ENCODE data around the gene AMBRA1.

Gene AMBRA1

DNA sequence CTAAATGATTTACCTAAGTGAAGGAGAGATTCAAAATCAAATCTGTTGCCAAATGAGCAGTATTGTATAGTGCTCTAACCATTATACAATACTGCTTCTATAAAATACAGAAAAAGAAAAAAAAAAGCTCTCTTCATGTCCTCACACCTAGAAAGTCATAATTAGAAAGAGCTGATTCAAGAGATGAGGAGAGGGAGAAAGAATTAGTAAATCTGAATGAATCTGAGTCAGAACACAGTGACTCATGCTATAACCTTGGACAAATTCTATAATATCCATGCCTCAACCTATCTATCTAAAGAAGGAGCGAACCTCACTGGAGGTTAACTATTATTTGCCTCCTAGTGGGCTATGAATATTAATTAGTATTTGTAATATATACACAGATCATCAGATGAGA is 29.4 kb downstream of the AMBRA1 start:
- no peak for DNase-seq

DNA sequence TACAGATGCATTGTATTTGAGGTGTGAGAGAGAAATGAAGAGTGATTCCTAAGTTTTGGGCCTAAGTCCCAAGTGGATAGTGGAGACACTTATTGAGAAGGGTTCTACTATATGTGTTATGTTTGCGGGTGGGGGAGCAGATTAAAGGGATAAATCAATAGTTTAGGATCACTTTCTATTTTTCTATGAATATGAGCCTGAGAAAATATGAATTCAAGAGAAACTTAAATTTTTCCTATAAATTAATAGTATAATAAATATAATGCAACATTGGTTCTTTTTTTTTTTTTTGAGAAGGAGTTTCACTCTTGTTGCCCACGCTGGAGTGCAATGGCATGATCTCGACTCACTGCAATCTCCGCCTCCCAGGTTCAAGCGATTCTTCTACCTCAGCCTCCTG is 31.3 kb downstream of the AMBRA1 start:
- DNase-seq = no peak

DNA sequence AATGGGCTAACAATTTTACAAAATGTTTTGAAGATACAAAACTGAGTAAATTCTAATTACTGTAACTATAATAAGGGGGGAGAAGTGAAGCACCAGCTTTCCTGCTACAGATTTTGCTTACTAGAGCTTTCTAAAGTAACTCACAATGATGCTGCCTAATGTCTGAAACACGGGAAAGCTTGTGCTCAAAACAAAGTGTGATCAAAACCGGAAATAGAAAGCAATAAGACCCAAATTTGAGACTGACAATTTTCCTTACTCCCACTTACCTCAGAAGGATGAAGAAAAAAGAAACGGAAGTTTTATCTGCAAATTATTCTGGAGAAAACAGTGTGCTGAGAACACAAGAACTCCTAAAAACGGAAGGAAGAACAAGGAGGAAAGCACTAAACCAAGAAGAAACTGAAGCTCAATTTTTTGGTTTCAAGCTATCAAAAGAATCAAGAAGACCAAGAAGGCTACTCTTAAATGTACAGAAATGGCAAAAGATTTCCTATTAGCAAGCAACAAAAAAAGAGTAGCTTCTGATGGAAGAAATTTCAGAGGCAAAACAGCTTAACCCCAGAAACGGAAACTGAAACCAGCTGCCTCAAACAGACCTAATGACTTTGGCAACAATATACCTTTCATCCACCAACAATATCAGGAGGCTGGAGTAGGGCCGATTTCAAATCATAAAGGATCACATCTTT is 33.4 kb downstream of the AMBRA1 start:
- no peak for DNase-seq

DNA sequence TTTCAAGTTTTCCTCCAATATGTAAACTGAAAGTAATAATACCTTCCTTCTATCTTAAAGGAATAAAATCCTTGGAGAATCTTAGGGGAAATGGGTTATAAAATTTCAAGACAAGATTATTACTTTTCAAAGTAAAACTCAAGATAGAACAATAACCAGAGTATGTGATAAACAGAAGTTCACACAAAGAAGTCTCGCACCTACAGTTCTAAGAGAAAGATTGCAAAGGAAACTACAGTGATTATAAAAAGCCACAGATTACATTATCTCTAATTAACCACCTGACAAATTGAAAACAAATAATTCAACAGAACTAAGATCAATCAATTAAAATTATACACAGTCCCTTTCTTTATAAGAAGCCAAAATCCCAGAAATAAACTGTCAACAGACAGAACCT is 34.0 kb downstream of the AMBRA1 start:
- DNase-seq = no peak

DNA sequence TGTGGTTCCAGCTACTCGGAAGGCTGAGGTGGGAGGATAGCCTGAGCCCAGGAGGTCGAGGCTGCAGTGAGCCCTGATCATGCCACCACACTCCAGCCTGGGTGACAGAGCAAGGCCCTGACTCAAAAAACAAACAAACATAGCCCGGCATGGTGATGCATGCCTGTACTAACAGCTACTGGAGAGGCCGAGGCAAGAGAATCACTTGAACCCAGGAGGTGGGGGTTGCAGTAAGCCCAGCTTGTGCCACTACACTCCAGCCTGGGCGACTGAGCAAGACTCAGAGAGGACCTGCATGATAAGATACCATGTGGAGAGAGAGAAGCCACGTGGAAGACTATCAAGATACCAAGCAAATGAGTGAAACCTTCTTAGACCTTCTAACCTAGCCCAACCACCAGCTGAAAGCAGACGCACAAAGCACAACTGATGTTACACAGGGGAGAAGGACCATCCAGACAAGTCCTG is 36.1 kb downstream of the AMBRA1 start:
- DNase-seq = no peak

DNA sequence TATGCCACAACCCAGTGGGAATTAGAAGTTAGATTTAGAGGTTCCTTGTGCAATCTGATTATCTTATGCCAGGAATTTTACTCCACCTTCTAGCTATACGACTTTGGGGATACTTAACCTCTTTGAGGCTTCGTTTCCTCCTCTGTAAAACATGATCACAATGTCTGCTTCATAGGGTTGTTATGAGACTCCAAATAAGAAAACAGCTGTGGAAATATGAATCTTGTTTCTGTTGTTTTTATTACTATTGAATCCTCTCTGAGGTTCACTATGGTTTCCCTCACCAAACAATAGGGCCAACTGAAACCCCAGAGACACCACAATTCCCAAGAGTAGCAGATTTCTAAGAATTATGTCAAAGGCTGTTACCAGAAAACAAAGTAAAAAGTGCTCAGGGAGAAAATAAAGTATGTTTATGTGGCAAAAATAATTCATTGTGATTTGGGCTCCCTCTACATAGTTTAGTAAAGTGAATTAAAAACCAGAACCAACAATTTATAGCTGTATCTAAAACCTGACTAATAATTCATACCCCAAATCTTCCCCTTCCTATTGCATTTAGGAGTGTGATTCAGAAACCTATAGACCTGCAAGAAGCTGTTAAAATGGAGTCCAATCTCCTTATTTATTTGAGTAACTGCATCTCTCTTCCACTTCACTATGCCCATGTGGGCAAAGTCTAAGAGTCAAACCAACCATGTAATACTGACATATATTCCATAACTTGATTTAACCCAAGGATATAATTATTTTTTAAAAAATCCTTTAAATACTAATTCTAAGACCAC is 38.4 kb downstream of the AMBRA1 start:
- no peak for DNase-seq

DNA sequence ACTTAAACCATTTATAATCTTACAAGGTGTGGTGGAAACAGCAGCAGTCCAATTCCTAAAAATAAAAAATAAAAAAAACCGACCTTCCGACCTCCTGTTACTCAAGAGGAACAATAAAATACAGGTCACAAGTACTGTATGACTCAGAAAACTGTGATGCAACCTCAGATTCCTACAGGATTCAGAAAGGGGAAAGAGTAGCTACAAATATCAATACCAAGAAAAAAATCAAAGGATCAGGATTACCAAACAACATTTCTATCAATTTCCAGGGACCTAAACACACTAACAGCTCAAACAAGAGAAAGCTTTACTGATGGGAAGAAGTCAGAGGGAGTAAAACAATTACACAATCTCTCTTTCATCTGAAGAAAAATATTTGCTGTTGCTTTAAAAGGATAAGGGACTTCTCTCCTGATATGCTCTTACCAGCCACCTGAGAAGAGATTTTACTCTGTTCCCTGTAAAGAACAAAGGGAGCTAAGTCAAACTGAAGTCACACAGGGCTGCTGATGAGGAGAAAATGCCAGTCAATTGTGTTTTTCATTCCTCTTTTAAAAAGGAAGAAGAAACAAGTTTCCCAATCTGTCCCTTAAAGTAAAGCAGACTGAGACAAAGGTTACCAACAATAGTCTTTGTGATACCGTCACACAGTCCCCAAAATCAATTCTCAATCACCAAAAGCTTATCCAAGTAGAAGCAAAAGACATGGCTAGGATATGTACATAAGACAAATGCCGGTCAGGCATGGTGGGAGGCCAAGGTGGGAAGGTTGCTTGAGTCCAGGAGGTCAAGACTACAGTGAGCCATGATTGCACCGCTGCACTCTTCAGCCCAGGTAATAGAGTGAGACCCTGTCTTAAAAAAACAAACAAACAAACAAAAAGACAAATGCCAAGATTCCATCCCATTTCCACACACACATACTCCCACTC is 39.3 kb downstream of the AMBRA1 start:
- no peak for DNase-seq

DNA sequence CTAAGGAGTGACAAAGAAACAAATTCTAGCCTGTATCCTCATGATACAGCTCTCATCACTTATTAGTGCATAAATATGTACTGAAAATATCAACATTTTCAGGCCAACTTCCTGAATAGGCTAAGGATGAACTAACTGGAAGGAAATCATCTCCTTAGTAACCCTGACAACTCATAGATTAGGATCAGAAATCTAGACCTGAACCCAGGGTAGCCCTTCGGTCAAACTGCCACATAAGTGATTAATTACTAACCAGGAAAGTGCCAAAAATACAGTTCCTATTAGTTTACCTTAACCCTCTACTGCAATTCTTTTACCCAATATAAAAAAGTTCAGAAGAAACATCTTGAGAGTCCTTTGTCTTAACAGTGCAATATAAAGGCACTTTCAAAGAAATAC is 40.0 kb downstream of the AMBRA1 start:
- no peak for DNase-seq

DNA sequence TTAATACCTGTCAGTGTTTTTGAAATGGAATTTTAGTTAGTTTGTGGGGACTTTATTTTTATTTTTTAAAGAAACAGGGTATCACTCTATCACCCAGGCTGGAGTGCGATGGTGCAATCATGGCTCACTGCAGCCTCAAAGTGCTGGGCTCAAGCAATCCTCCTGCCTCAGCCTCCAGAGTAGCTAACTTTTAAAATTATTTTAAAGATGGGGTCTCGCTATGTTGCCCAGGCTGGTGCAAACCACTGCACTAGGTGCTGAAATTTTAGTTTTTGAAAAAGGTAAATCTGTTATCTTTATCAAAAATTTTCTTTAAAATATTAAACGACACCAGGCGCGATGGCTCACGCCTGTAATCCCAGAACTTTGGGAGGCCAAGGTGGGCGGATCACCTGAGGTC is 42.6 kb downstream of the AMBRA1 start:
- no peak for DNase-seq

DNA sequence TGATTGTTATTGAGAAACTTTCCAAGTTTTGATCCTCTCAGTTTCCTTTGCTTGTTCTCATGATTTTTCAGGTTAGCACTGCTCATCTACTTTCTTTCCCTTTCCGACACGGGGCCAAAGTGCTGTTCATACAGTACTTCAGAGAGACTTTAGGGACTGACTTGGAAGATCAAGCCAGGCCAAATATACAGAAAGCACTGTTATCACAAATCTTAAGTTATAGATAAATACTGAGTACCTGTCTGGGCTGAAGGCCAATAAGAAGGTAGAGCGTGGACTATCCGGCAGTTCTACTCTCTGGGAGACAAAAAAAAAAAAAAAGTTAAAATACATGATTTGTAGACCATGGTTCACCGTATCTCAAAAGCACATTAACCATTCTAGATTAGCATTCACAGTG is 46.2 kb downstream of the AMBRA1 start:
- no peak for DNase-seq

DNA sequence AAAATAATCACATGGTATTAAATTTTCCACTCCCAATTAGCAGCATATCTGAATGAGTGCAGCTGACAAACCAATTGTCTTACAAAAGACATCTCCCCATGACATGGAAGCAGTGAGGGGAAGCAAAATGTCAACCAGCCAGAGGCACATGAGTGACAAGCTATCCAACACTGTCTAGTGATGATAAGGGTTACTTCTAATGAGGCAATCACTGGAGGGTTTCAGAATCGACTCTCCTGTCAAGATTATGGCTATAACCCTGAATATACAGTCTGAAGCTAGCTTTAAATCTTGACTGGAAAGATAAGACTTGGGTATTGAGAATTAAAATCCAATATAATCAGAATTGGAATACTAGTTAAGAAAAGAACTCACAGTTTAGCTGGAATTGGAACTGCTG is 50.3 kb downstream of the AMBRA1 start:
- DNase-seq = no peak

DNA sequence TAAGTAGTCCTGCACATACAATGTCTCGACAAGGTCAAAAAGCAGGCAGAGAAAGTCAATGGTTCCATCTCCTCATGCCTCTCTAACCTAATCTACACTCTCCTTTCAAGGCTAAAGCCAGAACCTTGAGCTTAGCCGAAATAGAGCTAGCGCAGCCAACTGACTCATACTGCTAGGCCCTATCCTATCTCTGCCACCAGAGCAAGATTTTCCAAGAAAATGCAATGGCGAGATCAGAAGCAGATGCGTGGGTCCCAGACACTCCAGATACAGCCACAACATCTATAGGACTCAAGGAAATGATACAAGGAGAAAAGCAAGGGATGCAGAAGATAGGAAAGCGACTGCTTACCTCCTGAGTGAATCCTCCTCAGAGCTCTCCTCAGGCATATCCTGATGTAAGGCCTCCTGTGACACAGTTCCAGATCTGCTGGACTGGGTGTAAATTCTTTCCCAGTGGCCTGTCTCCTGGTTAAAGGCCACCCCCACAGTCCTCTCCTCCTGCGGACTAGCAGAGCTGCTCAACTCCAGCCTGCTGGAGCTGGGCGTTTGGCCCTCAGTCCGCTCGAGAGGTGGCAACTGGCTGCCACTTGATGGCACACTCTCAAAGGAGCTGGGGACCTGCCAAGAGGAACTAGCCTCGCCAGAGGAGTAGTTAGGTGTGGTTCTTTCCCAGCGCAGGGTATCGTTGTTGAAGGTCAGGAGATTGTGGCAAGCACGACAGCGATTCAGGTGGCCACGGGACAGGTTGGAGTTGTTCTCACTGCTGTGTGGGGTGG is 52.0 kb downstream of the AMBRA1 start:
- no peak for DNase-seq

DNA sequence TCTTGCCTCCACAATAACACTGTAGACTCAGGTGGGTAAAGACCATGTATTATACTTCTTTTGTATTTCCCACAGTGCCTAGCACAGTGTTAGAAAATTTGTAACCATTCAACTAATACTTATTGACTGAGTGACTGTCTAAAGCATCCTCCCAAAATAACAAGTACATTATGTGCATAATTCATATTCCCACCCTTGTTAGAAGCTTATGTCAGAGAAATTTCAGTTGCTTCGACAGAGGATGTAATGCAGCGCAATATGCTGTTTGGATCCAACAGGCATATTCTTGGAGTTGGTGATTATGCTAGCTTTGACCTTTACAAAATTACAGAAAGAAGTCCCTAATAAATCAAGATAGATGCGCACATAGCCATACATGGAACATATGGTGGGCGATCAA is 53.0 kb downstream of the AMBRA1 start:
- no peak for DNase-seq

DNA sequence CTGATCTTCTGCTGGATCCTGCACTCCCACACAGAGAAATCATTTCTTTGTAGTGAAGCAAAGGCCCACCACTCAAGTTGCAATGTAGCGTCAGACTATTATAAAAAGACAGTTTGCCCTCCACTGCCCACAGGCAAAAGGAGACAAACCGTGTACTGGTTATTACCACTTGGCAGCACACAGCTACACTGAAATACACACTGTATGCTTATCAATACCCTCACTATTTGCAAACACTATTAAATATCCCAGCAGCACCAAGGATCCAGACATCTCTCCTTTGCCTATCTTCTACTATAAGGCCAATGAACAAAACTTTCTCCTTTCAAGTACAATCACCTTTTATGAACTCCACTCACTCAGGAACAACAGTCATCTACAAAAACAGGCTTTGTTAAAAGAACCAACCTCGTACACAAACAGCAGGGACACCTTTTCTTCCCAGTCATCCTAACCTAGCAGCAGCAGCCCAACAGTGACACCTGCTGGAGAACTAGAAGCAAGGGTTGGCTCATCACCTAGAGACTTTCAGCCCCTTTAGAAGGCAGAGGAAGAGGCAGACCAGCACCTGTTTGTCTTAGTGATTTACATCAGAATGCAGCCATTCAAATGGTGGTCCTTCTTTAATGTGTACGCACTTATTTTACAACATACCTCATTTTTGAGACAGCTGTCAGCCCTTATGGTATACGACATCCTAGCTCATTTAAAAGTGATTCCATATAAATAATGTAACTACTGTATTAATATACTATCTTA is 56.1 kb downstream of the AMBRA1 start:
- DNase-seq = peak; percentile 48 to 52

DNA sequence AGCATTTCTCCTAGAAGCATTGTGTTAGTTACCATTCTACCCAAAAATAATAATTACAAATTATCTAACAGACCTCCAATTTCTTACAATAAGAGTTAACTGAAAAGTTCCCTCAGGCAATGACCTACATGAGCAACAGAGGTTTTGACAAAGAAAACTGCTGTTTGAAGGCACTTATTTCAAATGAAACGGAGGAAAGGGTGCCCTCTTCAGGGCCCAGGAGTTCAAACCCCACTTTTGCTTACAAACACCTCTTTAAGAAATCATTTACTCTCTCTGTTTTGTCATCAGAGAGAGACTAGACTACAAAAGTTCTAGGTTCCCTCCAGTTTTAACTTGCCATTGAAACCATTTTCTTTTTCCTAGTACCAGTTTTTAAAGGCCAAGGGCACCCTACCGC is 56.7 kb downstream of the AMBRA1 start:
- no peak for DNase-seq

DNA sequence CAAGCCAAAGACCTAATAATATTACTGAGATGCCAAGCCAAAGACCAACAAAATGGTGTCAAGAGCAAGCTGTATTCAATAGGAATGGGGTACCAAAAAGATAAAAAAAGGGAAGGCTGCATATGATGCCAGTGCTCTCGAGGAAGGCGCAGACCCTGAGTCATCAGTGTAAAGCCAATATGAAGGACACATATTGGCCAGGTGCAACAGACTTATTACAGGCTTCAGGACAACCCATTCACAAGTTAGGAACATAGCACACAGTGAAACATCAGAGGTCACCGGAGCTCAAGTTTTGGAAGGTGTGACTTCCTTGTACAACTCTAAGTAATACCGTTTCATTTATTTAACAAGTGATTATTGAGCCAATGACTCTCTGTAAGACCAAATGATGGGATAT is 58.1 kb downstream of the AMBRA1 start:
- no peak for DNase-seq

DNA sequence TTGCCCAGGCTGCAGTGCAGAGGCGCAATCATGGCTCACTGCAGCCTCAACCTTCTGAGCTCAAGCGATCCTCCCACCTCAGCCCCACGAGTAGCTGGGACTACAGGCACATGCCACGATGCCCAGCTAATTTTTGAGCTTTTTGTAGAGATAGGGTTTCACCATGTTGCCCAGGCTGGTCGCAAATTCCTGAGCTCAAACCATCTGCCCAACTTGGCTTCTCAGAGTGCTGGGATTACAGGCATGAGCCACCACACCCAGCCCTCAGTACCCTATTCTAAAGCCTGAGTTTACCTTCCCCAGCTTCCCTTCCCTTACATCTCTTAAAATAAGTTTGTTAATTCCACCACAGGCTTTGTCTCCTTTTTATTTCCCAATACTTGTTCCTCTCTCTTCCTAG is 59.1 kb downstream of the AMBRA1 start:
- no peak for DNase-seq

DNA sequence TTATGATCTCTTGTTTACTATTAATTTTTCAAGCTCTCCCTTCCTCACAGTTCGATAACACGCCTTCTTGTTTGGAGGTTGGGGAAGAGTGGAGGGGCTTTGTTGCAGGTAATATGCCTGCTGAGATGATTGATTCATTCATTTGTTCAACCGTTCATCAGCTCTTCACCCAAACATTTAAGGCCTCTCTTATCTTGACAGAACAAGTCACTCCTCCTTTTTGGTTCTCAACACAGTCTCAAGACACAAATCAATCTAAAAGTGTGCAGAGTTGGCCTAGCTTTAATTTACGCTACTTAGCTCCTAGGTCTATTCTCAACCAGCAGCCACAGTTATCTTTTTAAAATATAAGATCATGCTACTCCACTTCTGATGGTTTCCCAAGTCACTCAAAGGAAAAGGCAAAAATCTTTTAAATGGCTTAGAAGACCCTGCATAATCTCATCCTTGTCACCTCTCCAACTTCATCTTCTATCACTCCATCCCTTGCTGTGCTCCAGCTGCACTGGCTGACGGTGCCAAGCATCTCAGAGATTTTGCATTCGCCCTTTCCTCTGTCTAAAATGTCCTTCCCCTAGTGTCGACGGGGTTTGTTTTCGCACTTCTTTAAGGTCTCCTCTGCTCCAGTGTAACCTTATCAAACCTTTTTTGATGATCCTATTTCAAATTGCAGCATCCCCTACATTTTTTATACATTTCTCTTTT is 60.3 kb downstream of the AMBRA1 start:
- DNase-seq = no peak

DNA sequence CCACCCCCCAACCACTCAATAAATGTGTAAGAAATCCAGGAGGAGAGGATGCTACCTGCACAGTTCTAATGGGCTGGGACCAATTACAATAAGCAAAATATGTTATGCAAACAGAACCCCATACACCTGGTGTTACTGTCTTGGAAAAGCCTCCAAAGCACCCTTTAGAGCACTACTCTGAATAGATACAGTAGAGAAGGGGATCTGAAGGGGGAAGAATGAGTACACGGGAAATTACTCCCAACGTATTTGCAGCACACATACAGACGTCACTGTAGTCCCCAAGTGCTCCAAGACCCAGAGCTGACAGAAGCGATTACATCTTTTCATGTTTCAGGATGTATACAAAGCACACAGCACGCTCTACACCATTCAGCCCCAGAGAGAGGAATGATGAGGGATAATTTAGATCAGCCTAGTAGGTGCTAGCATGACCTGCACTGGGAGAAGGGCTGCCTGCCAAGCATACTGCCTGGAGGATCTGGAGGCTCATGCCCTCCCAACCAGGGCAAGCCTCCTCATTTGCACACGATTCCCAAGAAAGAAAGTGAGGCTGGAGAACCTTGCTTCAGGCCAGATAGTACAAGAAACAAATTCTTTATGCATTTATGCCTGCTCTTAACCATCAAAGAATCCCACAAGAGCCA is 63.8 kb downstream of the AMBRA1 start:
- DNase-seq = no peak

DNA sequence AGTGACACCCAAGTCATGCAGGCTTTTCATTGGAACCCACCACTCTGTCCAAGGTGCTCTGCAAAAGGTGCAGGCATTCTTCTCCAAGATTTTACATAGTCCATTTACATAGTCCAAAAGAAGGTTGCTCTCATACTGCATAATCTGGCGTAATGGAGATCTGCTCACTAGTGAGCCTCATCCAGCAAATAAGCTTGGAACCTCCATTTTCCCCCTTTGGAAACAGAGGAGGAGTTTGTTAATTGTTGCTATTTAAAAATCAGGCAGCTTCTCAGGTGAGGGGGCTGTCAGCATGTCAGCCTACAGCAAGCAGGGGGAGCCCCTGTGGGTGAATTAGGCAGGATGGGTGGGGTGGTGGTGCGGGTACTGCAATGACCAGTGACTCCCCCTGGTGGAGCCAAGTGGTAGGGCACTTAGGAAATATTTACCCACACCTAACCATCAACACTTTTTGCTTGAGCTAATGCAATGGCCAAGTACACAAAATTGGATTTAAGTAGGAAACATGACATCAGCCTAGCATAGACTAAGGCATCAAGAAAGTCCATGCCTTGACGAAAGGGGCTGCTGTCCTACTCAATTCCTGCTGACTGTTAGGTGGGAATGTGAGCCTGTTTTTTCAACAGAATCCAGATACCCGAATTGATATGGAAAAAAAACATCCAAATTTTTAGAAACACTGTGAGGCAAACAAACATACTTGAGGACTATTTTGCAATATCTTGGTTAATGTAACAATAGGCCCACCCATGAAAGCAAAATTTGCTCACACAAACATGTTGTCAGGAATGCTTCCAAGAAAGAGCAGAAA is 64.5 kb downstream of the AMBRA1 start:
- DNase-seq = peak; percentile 68 to 70

Measured in activated CD4-positive, alpha-beta T cell treated with anti-CD3 and anti-CD28 coated beads, Interleukin-2, amount 50 U/mL, for 4 hours (primary cell).